Epithelial cell of proximal tubule (primary cell): ENCODE data around the gene DICER1. TPM values are rescaled to one million over a fixed set of nuclear protein-coding genes. Genes with fewer than 3 reads are reported as not detected.

Experiments used
- DNase-seq: peaks from one replicate; pipeline ENCODE4 v3.0.0-alpha.2; 2011; ENCODE audit warnings: low read depth
- H3K4me3 ChIP-seq: 2 replicates; pipeline ENCODE4 v1.5.1; 2011; ENCODE audit warnings: low read depth, mild to moderate bottlenecking, low read length
- CTCF ChIP-seq: conservative IDR thresholded peaks from 2 replicates; pipeline ENCODE4 v1.5.1; 2012; ENCODE audit warnings: low read depth, mild to moderate bottlenecking, low read length
- total RNA-seq: library from RNA; depleted of rRNA; stranded (reverse); fragments of >200 nt; gene quantifications from 2 replicates; pipeline ENCODE4 v1.2.3, GENCODE V29; 2015

DICER1 gene
- total RNA-seq, 1 donor from 2014 or later, result 27.4 TPM

GRCh38 chr14:95102680-95103044 lies 54.7 kb downstream of the DICER1 start:
- no peak for TF ChIP-seq CTCF
- DNase-seq, result peak; percentile 35
- no peak overlapping the region for H3K4me3 ChIP-seq

GRCh38 chr14:95101736-95102679 lies 55.3 kb downstream of the DICER1 start:
- no peak overlapping the region for H3K4me3 ChIP-seq
- TF ChIP-seq CTCF, result no peak
- DNase-seq, result no peak

GRCh38 chr14:95098984-95099599 lies 58.2 kb downstream of the DICER1 start:
- TF ChIP-seq CTCF, result peak; percentile 83
- H3K4me3 ChIP-seq, result no peak overlapping the region
- no peak for DNase-seq

GRCh38 chr14:95097385-95097784 lies 59.9 kb downstream of the DICER1 start:
- DNase-seq, result no peak
- TF ChIP-seq CTCF, result no peak
- H3K4me3 ChIP-seq, result no peak overlapping the region

- no peak for TF ChIP-seq CTCF
- H3K4me3 ChIP-seq, result no peak overlapping the region
- DNase-seq, result no peak
These were observed 60.9 kb downstream of the DICER1 start for GRCh38 chr14:95096476-95096875.

GRCh38 chr14:95095996-95096395 lies 61.3 kb downstream of the DICER1 start:
- TF ChIP-seq CTCF, result no peak
- no peak for DNase-seq
- H3K4me3 ChIP-seq, result no peak overlapping the region
